ENCODE data around the gene APOBEC3B.

- no peak for TF ChIP-seq CTCF (IDR thresholded peaks at IDR 0.05)
- TF ChIP-seq POLR2A (IDR thresholded peaks at IDR 0.05): no peak
Measured at GRCh38 chr22:38971202-38971601, 10.9 kb upstream of the APOBEC3B start.

All from uterus (tissue), 2 donors.